Superior temporal gyrus (tissue), 1 donor: Measurements from ENCODE around the gene LMF2.

Experiments
- DNase-seq: peaks from one replicate; pipeline ENCODE4 v3.0.0-alpha.2; 2016; ENCODE audit errors: extremely low spot score

LMF2 gene

GRCh38 chr22:50503475-50504145 is 3.9 kb downstream of the LMF2 start:
- no peak for DNase-seq

- no peak for DNase-seq
Measured at GRCh38 chr22:50502628-50503474, 4.7 kb downstream of the LMF2 start.

GRCh38 chr22:50502096-50502495 is 5.4 kb downstream of the LMF2 start:
- no peak for DNase-seq

GRCh38 chr22:50500452-50500851 is 7.0 kb downstream of the LMF2 start:
- no peak for DNase-seq

GRCh38 chr22:50498322-50498890 is 9.1 kb downstream of the LMF2 start:
- DNase-seq: peak; percentile 81

- DNase-seq: no peak
Measured at GRCh38 chr22:50497093-50497492, 10.4 kb downstream of the LMF2 start.

- DNase-seq: no peak
Measured at GRCh38 chr22:50490531-50491308, 16.8 kb downstream of the LMF2 start.

- no peak for DNase-seq
Measured at GRCh38 chr22:50489363-50490243, 17.9 kb downstream of the LMF2 start.

GRCh38 chr22:50488886-50489285 is 18.6 kb downstream of the LMF2 start:
- no peak for DNase-seq

GRCh38 chr22:50488006-50488677 is 19.4 kb downstream of the LMF2 start:
- DNase-seq: no peak

- no peak for DNase-seq
Measured at GRCh38 chr22:50487290-50488005, 20.1 kb downstream of the LMF2 start.

- DNase-seq: no peak
Measured at GRCh38 chr22:50486561-50487289, 20.8 kb downstream of the LMF2 start, which contains the start of gene MIOX. MIOX (plus strand) TSS chr22:50486859; CDS start chr22:50486898, 39 bp downstream.

GRCh38 chr22:50485221-50486131 is 22.0 kb downstream of the LMF2 start:
- no peak for DNase-seq

GRCh38 chr22:50483977-50484853 is 23.3 kb downstream of the LMF2 start:
- no peak for DNase-seq

GRCh38 chr22:50483556-50483955 is 23.9 kb downstream of the LMF2 start:
- DNase-seq: no peak

- DNase-seq: no peak
Measured at GRCh38 chr22:50483106-50483505, 24.4 kb downstream of the LMF2 start.
